HepG2 (cell line): ENCODE data around the gene DOCK9. TPM values are rescaled to one million over a fixed set of nuclear protein-coding genes. Genes with fewer than 3 reads are reported as not detected.

ENCODE experiments used
- ATAC-seq: fragments of 200-7000 bp; cut with Tn5 transposase; 3 replicates; pipeline ENCODE4 v1.9.1; 2020; ENCODE audit warnings: mild to moderate bottlenecking, moderate library complexity
- BruUV-seq: library from RNA; stranded (reverse); fragments of 400-500 nt; replicated peaks from 2 replicates; lab custom pipeline; 2021; lab: Mats Ljungman, UMichigan
- CTCF ChIA-PET: fragments of 300-600 bp; formaldehyde crosslinking; extraction: SDS; loops from one replicate; lab custom pipeline; 2021; ENCODE audit warnings: low total read pairs, inconsistent platforms, low intra/inter-chr PET ratio; lab: Yijun Ruan, JAX
- POLR2A ChIA-PET: fragments of 350-600 bp; sonication (Branson Sonifier 250); formaldehyde crosslinking; loops from one replicate; lab custom pipeline; 2020; ENCODE audit warnings: antibody characterized with exemption, inconsistent platforms; lab: Yijun Ruan, JAX
- DNase-seq: peaks from one replicate; pipeline ENCODE4 v3.0.0-alpha.2; 2015; ENCODE audit warnings: low spot score
- FAIRE-seq: peaks from 3 replicates; lab custom pipeline; 2011; peaks lifted over from hg19 to GRCh38; lab: Jason Lieb, UNC
- H2AFZ ChIP-seq: one replicate; pipeline ENCODE4 v1.6.1; 2011; ENCODE audit warnings: low read length, inconsistent platforms
- H3K27ac ChIP-seq: fragments of 300-600 bp; 3 replicates; pipeline ENCODE4 v1.8.0; 2011; ENCODE audit warnings: mixed run types, mild to moderate bottlenecking, mixed read lengths, low read length, inconsistent platforms; ENCODE audit not compliant: insufficient read depth; ENCODE audit errors: extremely low read length
- H3K27me3 ChIP-seq, 2 experiments: fragments of 200-600 bp in 1 of 2; 2 replicates in 1 of 2; 3 replicates in 1 of 2; pipeline versions ENCODE4 v1.6.0 to v1.8.0; 2011; ENCODE audit warnings: low read length in 2 of 2, mild to moderate bottlenecking in 2 of 2, moderate library complexity in 2 of 2, inconsistent platforms in 1 of 2; ENCODE audit not compliant: insufficient read depth in 2 of 2, control insufficient read depth in 1 of 2
- H3K36me3 ChIP-seq, 2 experiments: fragments of 200-600 bp in 1 of 2; replicated peaks in 1 of 2; 2 replicates in 1 of 2; 3 replicates in 1 of 2; pipeline versions ENCODE4 v1.5.1 to v1.8.0; 2011; ENCODE audit warnings: low read length in 2 of 2, inconsistent platforms in 1 of 2; ENCODE audit not compliant: insufficient read depth in 2 of 2, control insufficient read depth in 1 of 2
- H3K4me1 ChIP-seq: 2 replicates; pipeline ENCODE4 v1.5.1; 2012; ENCODE audit warnings: low read length, inconsistent platforms; ENCODE audit not compliant: insufficient read depth
- H3K4me2 ChIP-seq: 2 replicates; pipeline ENCODE4 v1.6.0; 2011; ENCODE audit warnings: low read depth, low read length, inconsistent platforms
- H3K4me3 ChIP-seq, 3 experiments: fragments of 200-600 bp in 1 of 3; sonication (generic), shearing (Covaris generic) in 1 of 3; replicated peaks in 1 of 3; 2 replicates each; pipeline ENCODE4 v1.5.1; 2011 to 2016; ENCODE audit warnings: low read length in 3 of 3, inconsistent platforms in 2 of 3, low read depth in 2 of 3, mild to moderate bottlenecking in 2 of 3, control low read depth in 1 of 3, mixed read lengths in 1 of 3; ENCODE audit not compliant: insufficient read depth in 1 of 3
- H3K79me2 ChIP-seq: one replicate; pipeline ENCODE4 v1.6.1; 2011; ENCODE audit warnings: low read length, inconsistent platforms; ENCODE audit not compliant: insufficient read depth
- H3K9ac ChIP-seq: 2 replicates; pipeline ENCODE4 v1.6.0; 2011; ENCODE audit warnings: mild to moderate bottlenecking, low read depth, low read length, inconsistent platforms; ENCODE audit not compliant: insufficient read depth
- H3K9me3 ChIP-seq: 2 replicates; pipeline ENCODE4 v1.5.1; 2012; ENCODE audit warnings: mild to moderate bottlenecking, low read length
- H4K20me1 ChIP-seq: 2 replicates; pipeline ENCODE4 v1.6.0; 2011; ENCODE audit warnings: inconsistent platforms, mild to moderate bottlenecking, low read length, moderate library complexity; ENCODE audit not compliant: insufficient read depth
- CCAR2 ChIP-seq: fragments of 200-400 bp; formaldehyde crosslinking; optimal IDR thresholded peaks from 2 replicates; pipeline ENCODE3; 2018; ENCODE audit warnings: low read depth, mild to moderate bottlenecking, low read length, moderate library complexity
- FOXO1 ChIP-seq: sonication (generic); formaldehyde crosslinking; IDR thresholded peaks from 2 replicates; pipeline ENCODE4 v1.4.0; 2020; ENCODE audit warnings: missing genetic modification reagents
- GABPB1 ChIP-seq: IDR thresholded peaks from 2 replicates; pipeline ENCODE4 v1.6.1; 2016; ENCODE audit warnings: mild to moderate bottlenecking, missing genetic modification reagents, moderate library complexity, missing compliant biosample characterization
- HDAC2 ChIP-seq: sonication (generic); formaldehyde crosslinking; IDR thresholded peaks from 2 replicates; pipeline ENCODE4 v1.4.0; 2020; ENCODE audit warnings: missing genetic modification reagents
- JDP2 ChIP-seq: sonication (generic); formaldehyde crosslinking; IDR thresholded peaks from 2 replicates; pipeline ENCODE4 v1.8.1; 2022; ENCODE audit warnings: missing genetic modification reagents, borderline replicate concordance
- STAT5B ChIP-seq: sonication (generic); formaldehyde crosslinking; IDR thresholded peaks from 2 replicates; pipeline ENCODE4 v1.4.0; 2020; ENCODE audit warnings: missing genetic modification reagents
- ZC3H13 ChIP-seq: sonication (generic); formaldehyde crosslinking; IDR thresholded peaks from 2 replicates; pipeline ENCODE4 v1.8.1; 2023; ENCODE audit warnings: mild to moderate bottlenecking, missing genetic modification reagents, moderate library complexity
- ZNF138 ChIP-seq: sonication (generic); formaldehyde crosslinking; IDR thresholded peaks from 2 replicates; pipeline ENCODE4 v1.5.0; 2020; ENCODE audit warnings: mild to moderate bottlenecking, low read depth, missing genetic modification reagents
- ZNF207 ChIP-seq: fragments of 450-650 bp; IDR thresholded peaks from 2 replicates; pipeline ENCODE4 v1.6.1; 2016; ENCODE audit warnings: antibody characterized with exemption, borderline replicate concordance
- ZNF260 ChIP-seq: sonication (generic); formaldehyde crosslinking; IDR thresholded peaks from 2 replicates; pipeline ENCODE4 v1.4.0; 2020; ENCODE audit warnings: missing genetic modification reagents, low read depth, mild to moderate bottlenecking, borderline replicate concordance
- ZNF264 ChIP-seq: sonication (generic); formaldehyde crosslinking; IDR thresholded peaks from 2 replicates; pipeline ENCODE4 v1.4.0; 2020; ENCODE audit warnings: missing genetic modification reagents
- ZNF275 ChIP-seq: sonication (generic); formaldehyde crosslinking; IDR thresholded peaks from 2 replicates; pipeline ENCODE4 v1.8.0; 2022; ENCODE audit warnings: missing genetic modification reagents, mild to moderate bottlenecking, inconsistent platforms, borderline replicate concordance
- ZNF749 ChIP-seq: sonication (generic); formaldehyde crosslinking; IDR thresholded peaks from 2 replicates; pipeline ENCODE4 v1.8.0; 2022; ENCODE audit warnings: mild to moderate bottlenecking, missing genetic modification reagents, moderate library complexity, borderline replicate concordance
- WGBS: methylation state at CpG from one replicate; pipeline ENCODE4 v1.1.6; 2017; ENCODE audit warnings: low lambda C conversion rate; 5-methylcytosine and 5-hydroxymethylcytosine counted together
- in situ Hi-C: cut with HindIII; loops from 2 replicates; pipeline ENCODE4 v1.10.0; 2017; ENCODE audit warnings: low pct_unique_long_range_greater_than_20kb; ENCODE audit not compliant: extremely low pct_ligation_motif_present
- intact Hi-C: fragments of 100-400 bp; cut with micrococcal nuclease; formaldehyde crosslinking; loops from one replicate; pipeline ENCODE4 v1.10.0; 2022; ENCODE audit not compliant: unreplicated experiment
- polyA plus RNA-seq, 8 experiments: library from polyadenylated mRNA; depleted of rRNA in 3 of 8; stranded (reverse) in 7 of 8; unstranded in 1 of 8; fragments of >200 nt; fragmentation: Illumina TruSeq in 4 of 8; extraction: Trizol in 4 of 8; gene quantifications; 2 replicates each; pipeline versions ENCODE4 v1.2.1 to v1.2.3, GENCODE V29; 2011 to 2016; ENCODE audit warnings: low read depth in 4 of 8, missing spikeins in 1 of 8, mixed read lengths in 1 of 8; ENCODE audit not compliant: insufficient read depth in 1 of 8
- total RNA-seq, 5 experiments: library from RNA; depleted of rRNA; stranded (reverse); fragments of >200 nt; fragmentation: Illumina TruSeq; extraction: Trizol; gene quantifications; 2 replicates each; pipeline ENCODE4 v1.2.3, GENCODE V29; 2016; ENCODE audit warnings: low read depth in 1 of 5
- TF ChIP-seq, protein P1 (sequence below): sonication (generic); formaldehyde crosslinking; IDR thresholded peaks from 2 replicates; pipeline ENCODE4 v1.8.1; 2022; ENCODE audit warnings: low read depth, mild to moderate bottlenecking, missing genetic modification reagents
- TF ChIP-seq, protein P2 (sequence below): sonication (generic); formaldehyde crosslinking; IDR thresholded peaks from 2 replicates; pipeline ENCODE4 v1.4.0; 2020; ENCODE audit warnings: missing genetic modification reagents

Gene DOCK9
- total and polyA plus RNA-seq, 2 of the 13 experiments (the other 11 are each of a cell fraction or from before 2014, with no cell fraction given), result 0.44 to 0.97 TPM

- TF ChIP-seq JDP2 (CRISPR knock-in tag), result no peak
- TF ChIP-seq, protein P1, sequence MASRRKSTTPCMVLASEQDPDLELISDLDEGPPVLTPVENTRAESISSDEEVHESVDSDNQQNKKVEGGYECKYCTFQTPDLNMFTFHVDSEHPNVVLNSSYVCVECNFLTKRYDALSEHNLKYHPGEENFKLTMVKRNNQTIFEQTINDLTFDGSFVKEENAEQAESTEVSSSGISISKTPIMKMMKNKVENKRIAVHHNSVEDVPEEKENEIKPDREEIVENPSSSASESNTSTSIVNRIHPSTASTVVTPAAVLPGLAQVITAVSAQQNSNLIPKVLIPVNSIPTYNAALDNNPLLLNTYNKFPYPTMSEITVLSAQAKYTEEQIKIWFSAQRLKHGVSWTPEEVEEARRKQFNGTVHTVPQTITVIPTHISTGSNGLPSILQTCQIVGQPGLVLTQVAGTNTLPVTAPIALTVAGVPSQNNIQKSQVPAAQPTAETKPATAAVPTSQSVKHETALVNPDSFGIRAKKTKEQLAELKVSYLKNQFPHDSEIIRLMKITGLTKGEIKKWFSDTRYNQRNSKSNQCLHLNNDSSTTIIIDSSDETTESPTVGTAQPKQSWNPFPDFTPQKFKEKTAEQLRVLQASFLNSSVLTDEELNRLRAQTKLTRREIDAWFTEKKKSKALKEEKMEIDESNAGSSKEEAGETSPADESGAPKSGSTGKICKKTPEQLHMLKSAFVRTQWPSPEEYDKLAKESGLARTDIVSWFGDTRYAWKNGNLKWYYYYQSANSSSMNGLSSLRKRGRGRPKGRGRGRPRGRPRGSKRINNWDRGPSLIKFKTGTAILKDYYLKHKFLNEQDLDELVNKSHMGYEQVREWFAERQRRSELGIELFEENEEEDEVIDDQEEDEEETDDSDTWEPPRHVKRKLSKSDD (CRISPR knock-in tag), result no peak
- TF ChIP-seq GABPB1, result no peak
- TF ChIP-seq STAT5B (CRISPR knock-in tag), result no peak
- no peak for TF ChIP-seq ZNF138 (CRISPR knock-in tag)
- TF ChIP-seq, all 625 proteins: peak for 0
Observed at GRCh38 chr13:98957731-98958442, 20.0 kb downstream of the DOCK9 start (continued).

DNA sequence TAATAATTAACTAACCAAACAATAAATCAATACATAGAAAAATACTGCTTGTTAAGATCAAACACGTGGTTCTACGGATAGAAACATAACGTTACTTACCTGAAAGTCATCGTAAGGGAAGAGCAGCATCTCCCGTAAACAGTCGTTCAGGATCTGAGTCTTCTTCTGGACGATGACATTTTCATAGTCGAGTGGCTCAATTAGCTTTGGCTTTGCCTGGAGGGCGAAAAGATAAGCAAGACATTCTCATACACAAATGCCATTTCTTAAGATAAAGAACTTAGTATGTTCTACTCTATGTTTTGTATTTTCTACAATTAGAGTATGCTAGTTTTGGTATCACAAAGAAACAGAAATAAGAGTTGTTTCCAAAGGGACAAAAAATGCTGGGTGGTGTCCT is 22.5 kb downstream of the DOCK9 start:
- DNase-seq (no peak), FAIRE-seq (no peak), ATAC-seq (no peak)
- Histone ChIP-seq H3K9ac (no peak overlapping the region), H3K4me2 (no peak overlapping the region), H3K27ac (no peak overlapping the region), H2AFZ (no peak overlapping the region), H4K20me1 (no peaks in the 10 kb centered on the region), H3K79me2 (no peaks in the 10 kb centered on the region), H3K9me3 (no peaks in the 10 kb centered on the region), H3K36me3 (no peaks in the 10 kb centered on the region), H3K27me3 (no peaks in the 10 kb centered on the region), H3K4me1 (peaks cover 5% of the 10 kb centered on the region; the same call in 1 of the 2 replicates), H3K4me3 (no peak overlapping the region)
- ChIA-PET POLR2A (no interaction called here), CTCF (no interaction called here)
- in situ Hi-C loops (no loop called here), intact Hi-C loops (no loop called here)
- no TSS peak for BruUV-seq
- WGBS, result 79% methylated on average over 9 of the region's 9 CpGs
- TF ChIP-seq ZNF207 (no peak), HDAC2 (CRISPR knock-in tag) (no peak), ZNF749 (CRISPR knock-in tag) (no peak), ZNF275 (CRISPR knock-in tag) (no peak), ZNF264 (CRISPR knock-in tag) (no peak), ZC3H13 (CRISPR knock-in tag) (no peak), CCAR2 (no peak), FOXO1 (CRISPR knock-in tag) (no peak), ZNF260 (CRISPR knock-in tag) (no peak)
- TF ChIP-seq, protein P2, sequence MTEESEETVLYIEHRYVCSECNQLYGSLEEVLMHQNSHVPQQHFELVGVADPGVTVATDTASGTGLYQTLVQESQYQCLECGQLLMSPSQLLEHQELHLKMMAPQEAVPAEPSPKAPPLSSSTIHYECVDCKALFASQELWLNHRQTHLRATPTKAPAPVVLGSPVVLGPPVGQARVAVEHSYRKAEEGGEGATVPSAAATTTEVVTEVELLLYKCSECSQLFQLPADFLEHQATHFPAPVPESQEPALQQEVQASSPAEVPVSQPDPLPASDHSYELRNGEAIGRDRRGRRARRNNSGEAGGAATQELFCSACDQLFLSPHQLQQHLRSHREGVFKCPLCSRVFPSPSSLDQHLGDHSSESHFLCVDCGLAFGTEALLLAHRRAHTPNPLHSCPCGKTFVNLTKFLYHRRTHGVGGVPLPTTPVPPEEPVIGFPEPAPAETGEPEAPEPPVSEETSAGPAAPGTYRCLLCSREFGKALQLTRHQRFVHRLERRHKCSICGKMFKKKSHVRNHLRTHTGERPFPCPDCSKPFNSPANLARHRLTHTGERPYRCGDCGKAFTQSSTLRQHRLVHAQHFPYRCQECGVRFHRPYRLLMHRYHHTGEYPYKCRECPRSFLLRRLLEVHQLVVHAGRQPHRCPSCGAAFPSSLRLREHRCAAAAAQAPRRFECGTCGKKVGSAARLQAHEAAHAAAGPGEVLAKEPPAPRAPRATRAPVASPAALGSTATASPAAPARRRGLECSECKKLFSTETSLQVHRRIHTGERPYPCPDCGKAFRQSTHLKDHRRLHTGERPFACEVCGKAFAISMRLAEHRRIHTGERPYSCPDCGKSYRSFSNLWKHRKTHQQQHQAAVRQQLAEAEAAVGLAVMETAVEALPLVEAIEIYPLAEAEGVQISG (CRISPR knock-in tag), result no peak
